ENCODE data around the gene USP35. TPM values are rescaled to one million over a fixed set of nuclear protein-coding genes. Genes with fewer than 3 reads are reported as not detected.
A peak's percentile ranks its signal among the peaks of the same experiment; 100 is the strongest.

USP35 gene
- total RNA-seq, 1 experiment from 2014 or later: 6.0 TPM

GRCh38 chr11:78187366-78188285 lies 1.1 kb upstream of the USP35 start:
- TF ChIP-seq ZNF274 (IDR thresholded peaks at IDR 0.05; ENCODE audit: low read depth, low read length): no peak
- no peak for TF ChIP-seq RAD21 (IDR thresholded peaks at IDR 0.05; ENCODE audit: low read depth)
- no peak for TF ChIP-seq SIN3A (IDR thresholded peaks at IDR 0.05; ENCODE audit: low read depth)
- TF ChIP-seq EZH2phosphoT487 (IDR thresholded peaks at IDR 0.05; ENCODE audit: borderline replicate concordance): no peak
- TF ChIP-seq MAX (IDR thresholded peaks at IDR 0.05): no peak
- TF ChIP-seq REST (IDR thresholded peaks at IDR 0.05; ENCODE audit: low read depth): no peak
- TF ChIP-seq SRF (IDR thresholded peaks at IDR 0.05; ENCODE audit: low read depth): no peak
- TF ChIP-seq ZFX (IDR thresholded peaks at IDR 0.05): no peak
- TF ChIP-seq EZH2 (IDR thresholded peaks at IDR 0.05): no peak
- TF ChIP-seq POLR2A (IDR thresholded peaks at IDR 0.05; ENCODE audit: borderline replicate concordance, extremely low read depth, insufficient read depth, insufficient read length): no peak
- no peak for TF ChIP-seq YY1 (IDR thresholded peaks at IDR 0.05; ENCODE audit: extremely low read depth, insufficient replicate concordance, low read depth, low read length)
- TF ChIP-seq SP1 (IDR thresholded peaks at IDR 0.05; ENCODE audit: low read depth): no peak
- no peak for TF ChIP-seq ZBTB33 (IDR thresholded peaks at IDR 0.05; ENCODE audit: extremely low read depth, insufficient replicate concordance, low read length)
- no peak for TF ChIP-seq CTCF (IDR thresholded peaks at IDR 0.05 in 2 of 3, conservative IDR thresholded peaks at IDR 0.05 in 1 of 3; ENCODE audit: borderline replicate concordance in 1 of 3, insufficient read depth in 1 of 3, low read depth in 2 of 3, low read length in 2 of 3)
- no peak for TF ChIP-seq CEBPB (IDR thresholded peaks at IDR 0.05; ENCODE audit: low read depth)
- TF ChIP-seq CBX3 (IDR thresholded peaks at IDR 0.05; ENCODE audit: low read depth): no peak
- no peak for TF ChIP-seq TCF7L2 (IDR thresholded peaks at IDR 0.05; ENCODE audit: borderline replicate concordance, extremely low read depth, insufficient read depth, insufficient read length)
- Histone ChIP-seq H2AFZ (ENCODE audit: low read depth, low read length, poor library complexity, severe bottlenecking) (no peak overlapping the region), H3K9ac (ENCODE audit: low read length) (peak overlapping the region; percentile 59), H3K4me2 (ENCODE audit: low read length) (peak overlapping the region; percentile 88), H3K9me3 (ENCODE audit: control insufficient read depth in 1 of 2, insufficient read depth in 1 of 2, low read depth in 1 of 2, low read length in 2 of 2) (no peaks in the 10 kb centered on the region), H4K20me1 (ENCODE audit: insufficient read depth) (no peaks in the 10 kb centered on the region), H3K79me2 (ENCODE audit: insufficient read depth, low read length) (no peaks in the 10 kb centered on the region), H3K4me1 (ENCODE audit: control insufficient read depth in 1 of 2, insufficient read depth in 2 of 2, low read length in 2 of 2) (peaks cover 8 to 41% of the 10 kb centered on the region in 2 experiments), H3K4me3 (replicated peaks in 1 of 2; ENCODE audit: low read depth in 1 of 2, low read length in 2 of 2) (peak overlapping the region; percentile 66 to 80), H3K36me3 (ENCODE audit: control insufficient read depth in 1 of 2, insufficient read depth in 2 of 2, low read length in 2 of 2) (no peaks in the 10 kb centered on the region), H3K27ac (ENCODE audit: low read depth, low read length) (no peak overlapping the region), H3K27me3 (ENCODE audit: insufficient read depth, low read length) (no peaks in the 10 kb centered on the region), H3K9me2 (ENCODE audit: insufficient read depth) (no peaks in the 10 kb centered on the region)
- DNase-seq (ENCODE audit: low read depth, low spot score): no peak
- ChIA-PET POLR2A (interaction anchor here (0.9 to 1.2 kb wide), 2 partner anchors 16 to 22 kb away, joined by 6 to 8 read pairs; no protein-coding TSS in a partner anchor), RAD21 (ENCODE audit: low non-redundant PET in 1 of 2, low total read pairs in 2 of 2, uncharacterized antibody in 2 of 2, unreplicated experiment in 2 of 2) (no interaction called here), CTCF (interaction anchor here (1.0 kb wide), 1 partner anchor 41 kb away, joined by 5 read pairs; no protein-coding TSS in a partner anchor)
- TSS peak; percentile 48 for BruUV-seq (replicated peaks)
- peak; percentile 12 for ATAC-seq
- intact Hi-C loops (cut with micrococcal nuclease): no loop called here
